Measurements from ENCODE around the gene SLC2A9.

DNA sequence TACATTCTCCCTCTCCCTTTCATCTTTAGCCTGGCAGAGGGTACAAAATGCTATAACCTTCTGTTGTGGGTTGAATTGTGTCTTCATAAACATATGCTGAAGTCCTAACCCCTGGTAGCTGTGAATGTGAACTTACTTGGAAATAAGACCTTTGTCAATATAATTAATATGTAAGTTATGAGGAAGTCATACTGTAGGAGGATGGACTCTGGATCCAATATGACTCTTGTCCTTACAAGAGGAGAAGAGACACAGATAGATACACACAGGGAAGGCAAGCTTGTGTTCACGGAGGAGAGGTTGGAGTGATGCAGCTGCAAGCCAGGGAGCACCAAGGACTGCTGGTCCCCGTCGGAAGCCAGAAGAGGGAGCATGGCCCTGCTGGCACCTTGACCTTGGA lies 94.7 kb downstream of the SLC2A9 start:
- TF ChIP-seq, protein P1, sequence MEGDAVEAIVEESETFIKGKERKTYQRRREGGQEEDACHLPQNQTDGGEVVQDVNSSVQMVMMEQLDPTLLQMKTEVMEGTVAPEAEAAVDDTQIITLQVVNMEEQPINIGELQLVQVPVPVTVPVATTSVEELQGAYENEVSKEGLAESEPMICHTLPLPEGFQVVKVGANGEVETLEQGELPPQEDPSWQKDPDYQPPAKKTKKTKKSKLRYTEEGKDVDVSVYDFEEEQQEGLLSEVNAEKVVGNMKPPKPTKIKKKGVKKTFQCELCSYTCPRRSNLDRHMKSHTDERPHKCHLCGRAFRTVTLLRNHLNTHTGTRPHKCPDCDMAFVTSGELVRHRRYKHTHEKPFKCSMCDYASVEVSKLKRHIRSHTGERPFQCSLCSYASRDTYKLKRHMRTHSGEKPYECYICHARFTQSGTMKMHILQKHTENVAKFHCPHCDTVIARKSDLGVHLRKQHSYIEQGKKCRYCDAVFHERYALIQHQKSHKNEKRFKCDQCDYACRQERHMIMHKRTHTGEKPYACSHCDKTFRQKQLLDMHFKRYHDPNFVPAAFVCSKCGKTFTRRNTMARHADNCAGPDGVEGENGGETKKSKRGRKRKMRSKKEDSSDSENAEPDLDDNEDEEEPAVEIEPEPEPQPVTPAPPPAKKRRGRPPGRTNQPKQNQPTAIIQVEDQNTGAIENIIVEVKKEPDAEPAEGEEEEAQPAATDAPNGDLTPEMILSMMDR (IDR thresholded peaks at IDR 0.05; ENCODE audit: extremely low read depth in 1 of 2, insufficient read depth in 1 of 2, low read depth in 1 of 2, low read length in 2 of 2) = no peak
- TF ChIP-seq, protein P2, sequence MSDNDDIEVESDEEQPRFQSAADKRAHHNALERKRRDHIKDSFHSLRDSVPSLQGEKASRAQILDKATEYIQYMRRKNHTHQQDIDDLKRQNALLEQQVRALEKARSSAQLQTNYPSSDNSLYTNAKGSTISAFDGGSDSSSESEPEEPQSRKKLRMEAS (IDR thresholded peaks at IDR 0.05; ENCODE audit: insufficient read depth, insufficient read length) = no peak
- TF ChIP-seq GATA2 (IDR thresholded peaks at IDR 0.05; ENCODE audit: insufficient read depth, insufficient read length, low read depth, low read length) (no peak), POLR2A (IDR thresholded peaks at IDR 0.05; ENCODE audit: low read depth, low read length) (no peak), POLR2AphosphoS5 (IDR thresholded peaks at IDR 0.05; ENCODE audit: insufficient read depth, low read depth, low read length) (no peak), MYC (IDR thresholded peaks at IDR 0.05; ENCODE audit: low read depth, low read length) (no peak), EZH2 (IDR thresholded peaks at IDR 0.05; ENCODE audit: borderline replicate concordance, low read depth, low read length, severe bottlenecking) (no peak), FOS (IDR thresholded peaks at IDR 0.05; ENCODE audit: borderline replicate concordance, insufficient read depth, low read length) (no peak), JUN (IDR thresholded peaks at IDR 0.05; ENCODE audit: borderline replicate concordance, insufficient read depth, insufficient read length, low read depth) (no peak)
